Measurements from ENCODE around the gene XYLB. TPM values are rescaled to one million over a fixed set of nuclear protein-coding genes. Genes with fewer than 3 reads are reported as not detected.

XYLB gene
- total RNA-seq, 2 donors from 2014 or later, result 1.8 to 38.7 TPM

DNA sequence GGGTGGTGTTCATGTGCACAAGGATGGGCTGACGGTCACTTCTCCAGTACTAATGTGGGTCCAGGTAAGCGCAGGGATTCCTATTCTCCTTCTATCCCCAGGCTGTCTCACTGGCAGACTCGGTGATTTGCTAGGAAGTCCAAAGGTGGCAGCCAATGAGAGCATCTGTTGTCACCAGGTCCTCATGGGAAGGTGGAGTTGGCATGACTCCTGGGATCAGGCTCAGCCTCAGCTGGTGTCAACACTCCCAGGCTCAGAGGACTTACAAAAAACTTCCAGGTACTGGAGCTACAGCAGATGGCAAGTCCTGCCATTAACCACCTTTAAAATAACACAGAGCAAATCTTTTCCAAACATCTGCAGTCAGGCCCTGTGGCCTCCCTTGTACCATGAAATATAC is 13.8 kb downstream of the XYLB start:
- Histone ChIP-seq H3K27me3 (replicated peaks; ENCODE audit: insufficient read depth) (no peaks in the 10 kb centered on the region), H3K9me3 (no peaks in the 10 kb centered on the region), H3K4me1 (ENCODE audit: control insufficient read depth in 1 of 2, low read depth in 2 of 2) (no peaks in the 10 kb centered on the region), H3K27ac (no peak overlapping the region), H3K36me3 (no peaks in the 10 kb centered on the region), H3K4me3 (no peak overlapping the region)
- TF ChIP-seq, protein P1, sequence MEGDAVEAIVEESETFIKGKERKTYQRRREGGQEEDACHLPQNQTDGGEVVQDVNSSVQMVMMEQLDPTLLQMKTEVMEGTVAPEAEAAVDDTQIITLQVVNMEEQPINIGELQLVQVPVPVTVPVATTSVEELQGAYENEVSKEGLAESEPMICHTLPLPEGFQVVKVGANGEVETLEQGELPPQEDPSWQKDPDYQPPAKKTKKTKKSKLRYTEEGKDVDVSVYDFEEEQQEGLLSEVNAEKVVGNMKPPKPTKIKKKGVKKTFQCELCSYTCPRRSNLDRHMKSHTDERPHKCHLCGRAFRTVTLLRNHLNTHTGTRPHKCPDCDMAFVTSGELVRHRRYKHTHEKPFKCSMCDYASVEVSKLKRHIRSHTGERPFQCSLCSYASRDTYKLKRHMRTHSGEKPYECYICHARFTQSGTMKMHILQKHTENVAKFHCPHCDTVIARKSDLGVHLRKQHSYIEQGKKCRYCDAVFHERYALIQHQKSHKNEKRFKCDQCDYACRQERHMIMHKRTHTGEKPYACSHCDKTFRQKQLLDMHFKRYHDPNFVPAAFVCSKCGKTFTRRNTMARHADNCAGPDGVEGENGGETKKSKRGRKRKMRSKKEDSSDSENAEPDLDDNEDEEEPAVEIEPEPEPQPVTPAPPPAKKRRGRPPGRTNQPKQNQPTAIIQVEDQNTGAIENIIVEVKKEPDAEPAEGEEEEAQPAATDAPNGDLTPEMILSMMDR (IDR thresholded peaks at IDR 0.05), result no peak
- no peak for DNase-seq (ENCODE audit: low spot score)
- ATAC-seq (ENCODE audit: insufficient number of reproducible peaks, low FRiP score, low read depth), result no peak

DNA sequence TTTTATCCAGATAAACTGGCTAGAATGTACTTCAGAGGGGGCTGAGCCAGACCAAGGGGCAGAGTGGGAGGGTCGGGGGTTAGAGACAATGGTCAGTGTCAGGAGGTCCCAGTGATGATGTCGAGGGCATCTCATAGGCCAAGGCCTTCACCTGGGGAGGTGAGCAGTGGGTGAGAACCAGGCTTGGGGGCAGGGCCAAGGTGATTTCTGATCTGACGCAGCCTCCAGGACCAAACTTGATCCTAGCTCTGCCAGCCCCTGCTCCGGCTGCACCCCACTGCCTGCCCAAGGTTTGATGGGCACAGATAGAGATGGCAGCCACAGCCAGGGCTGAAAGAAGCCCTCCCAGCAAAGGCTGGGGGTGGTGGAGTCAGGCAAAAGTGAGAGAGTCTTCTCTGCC is 14.9 kb downstream of the XYLB start:
- Histone ChIP-seq H3K27me3 (replicated peaks; ENCODE audit: insufficient read depth) (no peaks in the 10 kb centered on the region), H3K36me3 (no peaks in the 10 kb centered on the region), H3K4me3 (no peak overlapping the region), H3K9me3 (no peaks in the 10 kb centered on the region), H3K27ac (no peak overlapping the region), H3K4me1 (ENCODE audit: control insufficient read depth in 1 of 2, low read depth in 2 of 2) (no peaks in the 10 kb centered on the region)
- TF ChIP-seq, protein P1 (IDR thresholded peaks at IDR 0.05), result no peak
- no peak for DNase-seq (ENCODE audit: low spot score)
- no peak for ATAC-seq (ENCODE audit: insufficient number of reproducible peaks, low FRiP score, low read depth)

DNA sequence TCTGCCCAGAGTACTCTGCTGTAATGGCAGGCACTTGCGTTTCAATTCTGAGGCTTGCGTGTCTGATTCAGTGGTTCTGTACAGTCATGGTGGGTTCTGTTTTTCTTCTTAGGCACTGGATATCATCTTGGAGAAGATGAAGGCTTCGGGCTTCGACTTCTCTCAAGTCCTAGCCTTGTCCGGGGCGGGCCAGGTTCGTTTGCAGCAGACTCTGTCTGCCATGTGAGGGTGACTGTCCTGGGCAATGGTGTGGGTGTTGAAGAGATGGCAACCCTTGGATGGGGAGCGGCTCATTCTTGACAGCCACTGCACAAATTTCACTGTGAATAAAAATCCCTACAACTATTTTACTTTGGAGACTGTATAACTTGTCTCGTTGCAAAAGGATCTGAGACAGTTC is 16.2 kb downstream of the XYLB start:
- no peak for DNase-seq (ENCODE audit: low spot score)
- no peaks in the 10 kb centered on the region for H3K36me3 ChIP-seq

DNA sequence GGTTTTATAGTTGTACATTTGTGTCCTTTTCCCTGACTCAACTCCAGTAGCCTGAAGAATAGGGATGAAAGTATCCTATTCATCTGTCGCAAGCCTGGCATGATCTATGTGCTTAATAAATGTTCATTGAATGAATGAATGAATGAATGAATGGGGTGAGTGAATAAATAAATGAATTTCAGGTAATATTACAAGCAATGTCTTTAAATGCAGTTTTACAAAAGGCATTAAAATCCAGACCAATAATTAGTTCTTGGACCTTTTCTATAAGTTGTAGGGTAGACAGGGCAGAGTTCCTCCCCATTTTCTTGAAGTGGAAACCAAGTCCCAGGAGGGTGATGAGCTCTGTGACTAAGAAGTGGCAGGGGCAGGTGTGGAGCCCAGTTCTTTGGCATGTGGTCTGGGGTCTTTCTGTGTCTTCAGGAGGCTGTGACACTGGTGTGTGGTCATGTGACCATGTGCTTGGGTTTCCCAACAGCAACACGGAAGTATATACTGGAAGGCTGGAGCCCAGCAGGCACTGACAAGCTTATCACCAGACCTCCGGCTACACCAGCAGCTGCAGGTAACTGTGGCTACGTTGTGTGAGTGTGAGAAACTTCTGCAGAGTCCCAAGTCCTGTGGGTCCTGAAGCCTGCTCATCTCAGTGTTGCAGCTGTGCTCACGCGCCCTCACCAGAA is 18.3 kb downstream of the XYLB start:
- Histone ChIP-seq H3K36me3 (no peaks in the 10 kb centered on the region), H3K27me3 (replicated peaks; ENCODE audit: insufficient read depth) (no peaks in the 10 kb centered on the region)
- TF ChIP-seq, protein P1 (IDR thresholded peaks at IDR 0.05), result no peak

More for the DNA sequence above, 16.2 kb downstream of the XYLB start:
- TF ChIP-seq, protein P1 (IDR thresholded peaks at IDR 0.05), result no peak
- Histone ChIP-seq H3K4me1 (ENCODE audit: control insufficient read depth in 1 of 2, low read depth in 2 of 2) (no peaks in the 10 kb centered on the region), H3K27me3 (replicated peaks; ENCODE audit: insufficient read depth) (no peaks in the 10 kb centered on the region), H3K9me3 (no peaks in the 10 kb centered on the region), H3K27ac (no peak overlapping the region), H3K4me3 (no peak overlapping the region)
- no peak for ATAC-seq (ENCODE audit: insufficient number of reproducible peaks, low FRiP score, low read depth)

DNA sequence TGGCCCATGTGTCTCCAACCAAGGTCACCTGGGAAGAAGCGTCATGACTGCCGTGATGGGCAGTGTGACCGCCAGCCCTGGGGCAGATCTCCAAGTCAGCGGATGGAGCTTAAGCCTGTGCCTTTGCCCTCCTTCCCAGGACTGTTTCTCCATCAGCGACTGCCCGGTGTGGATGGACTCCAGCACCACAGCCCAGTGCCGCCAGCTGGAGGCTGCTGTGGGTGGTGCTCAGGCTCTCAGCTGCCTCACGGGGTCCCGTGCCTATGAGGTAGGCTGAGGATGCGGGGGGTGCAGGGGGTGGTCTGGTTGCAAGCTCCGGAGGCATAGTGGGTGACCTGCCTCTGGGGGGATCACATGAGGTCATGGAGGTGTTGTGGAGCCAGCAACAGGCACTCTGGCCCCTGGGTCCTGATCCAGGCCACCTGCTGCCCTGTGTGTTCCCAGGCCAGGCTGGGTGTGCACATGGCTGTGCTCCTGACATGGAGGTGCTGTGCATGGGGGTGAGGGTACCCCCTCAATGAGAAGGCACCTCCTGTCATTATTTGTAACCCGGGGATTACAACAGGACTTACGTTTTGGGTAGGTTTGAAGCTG is 19.0 kb downstream of the XYLB start:
- ATAC-seq (ENCODE audit: insufficient number of reproducible peaks, low FRiP score, low read depth), result no peak
- TF ChIP-seq, protein P1 (IDR thresholded peaks at IDR 0.05), result no peak

More for the DNA sequence above, 18.3 kb downstream of the XYLB start:
- Histone ChIP-seq H3K4me1 (ENCODE audit: control insufficient read depth in 1 of 2, low read depth in 2 of 2) (no peaks in the 10 kb centered on the region), H3K9me3 (no peaks in the 10 kb centered on the region), H3K27ac (no peak overlapping the region), H3K4me3 (no peak overlapping the region)
- ATAC-seq (ENCODE audit: insufficient number of reproducible peaks, low FRiP score, low read depth), result no peak
- no peak for DNase-seq (ENCODE audit: low spot score)

More for the DNA sequence above, 19.0 kb downstream of the XYLB start:
- no peaks in the 10 kb centered on the region for H3K9me3 ChIP-seq
- H3K27ac ChIP-seq, result no peak overlapping the region
- no peaks in the 10 kb centered on the region for H3K36me3 ChIP-seq
- H3K4me3 ChIP-seq, result no peak overlapping the region
- no peaks in the 10 kb centered on the region for H3K27me3 ChIP-seq (replicated peaks; ENCODE audit: insufficient read depth)
- H3K4me1 ChIP-seq (ENCODE audit: control insufficient read depth in 1 of 2, low read depth in 2 of 2), result no peaks in the 10 kb centered on the region
- DNase-seq (ENCODE audit: low spot score), result no peak
